DOHH2 (cell line): ENCODE results near the gene MEIS2.

ENCODE experiments used
- H3F3A ChIP-seq: fragments of 200-600 bp; sonication (generic), shearing (Covaris generic); 2 replicates; pipeline ENCODE4 v1.6.0; 2016; ENCODE audit warnings: antibody characterized with exemption, mild to moderate bottlenecking; ENCODE audit not compliant: control insufficient read depth, insufficient read depth
- H3K27ac ChIP-seq: fragments of 200-600 bp; sonication (generic); 2 replicates; pipeline ENCODE4 v1.5.1; 2014; ENCODE audit warnings: low read depth, mild to moderate bottlenecking, low read length, moderate library complexity
- H3K27me3 ChIP-seq: fragments of 200-600 bp; sonication (generic); 2 replicates; pipeline ENCODE4 v1.6.1; 2014; ENCODE audit warnings: mild to moderate bottlenecking, low read length, mixed read lengths; ENCODE audit not compliant: control insufficient read depth
- H3K36me3 ChIP-seq: fragments of 200-600 bp; sonication (generic); 2 replicates; pipeline ENCODE4 v1.6.1; 2014; ENCODE audit warnings: mild to moderate bottlenecking, low read length, moderate library complexity, mixed read lengths; ENCODE audit not compliant: control insufficient read depth
- H3K4me1 ChIP-seq: fragments of 200-600 bp; sonication (generic); 2 replicates; pipeline ENCODE4 v1.6.1; 2014; ENCODE audit warnings: mild to moderate bottlenecking, low read length, mixed read lengths; ENCODE audit not compliant: control insufficient read depth
- H3K4me2 ChIP-seq: fragments of 200-600 bp; sonication (generic); 2 replicates; pipeline ENCODE4 v1.6.0; 2014; ENCODE audit warnings: mild to moderate bottlenecking, low read length, moderate library complexity
- H3K4me3 ChIP-seq: fragments of 200-600 bp; sonication (generic); 2 replicates; pipeline ENCODE4 v1.5.1; 2014; ENCODE audit warnings: mild to moderate bottlenecking, low read length, mixed read lengths
- H3K79me2 ChIP-seq: fragments of 200-600 bp; sonication (generic); 2 replicates; pipeline ENCODE4 v1.6.1; 2014; ENCODE audit warnings: mild to moderate bottlenecking, low read length, mixed read lengths; ENCODE audit not compliant: control insufficient read depth
- H3K9me2 ChIP-seq: fragments of 200-600 bp; sonication (generic); replicated peaks from 2 replicates; pipeline ENCODE4 v1.6.1; 2014; ENCODE audit warnings: mild to moderate bottlenecking, low read length, mixed read lengths; ENCODE audit not compliant: control insufficient read depth
- H3K9me3 ChIP-seq: fragments of 200-600 bp; sonication (generic); 2 replicates; pipeline ENCODE4 v1.6.1; 2014; ENCODE audit warnings: antibody characterized with exemption, low read length, mixed read lengths; ENCODE audit not compliant: control insufficient read depth, insufficient read depth
- H4K20me1 ChIP-seq: fragments of 200-600 bp; sonication (generic); 2 replicates; pipeline ENCODE4 v1.6.0; 2014; ENCODE audit warnings: low read depth, mild to moderate bottlenecking, antibody characterized with exemption, low read length, moderate library complexity; ENCODE audit not compliant: control insufficient read depth, insufficient read depth
- CTCF ChIP-seq: fragments of 200-600 bp; sonication (generic); IDR thresholded peaks from one replicate; pipeline ENCODE4 v1.5.1; 2014; ENCODE audit warnings: antibody characterized with exemption, mild to moderate bottlenecking, low read depth, low read length; ENCODE audit not compliant: poor library complexity, severe bottlenecking
- EZH2phosphoT487 ChIP-seq: fragments of 200-600 bp; sonication (generic); IDR thresholded peaks from 2 replicates; pipeline ENCODE4 v1.6.1; 2017; ENCODE audit warnings: borderline replicate concordance, mild to moderate bottlenecking, antibody characterized with exemption, low read length, moderate library complexity, mixed read lengths

Gene MEIS2

GRCh38 chr15:37124331-37124730, 24.0 kb upstream of the MEIS2 start:
- TF ChIP-seq CTCF (no peak), EZH2phosphoT487 (no peak)
- H3F3A ChIP-seq: no peaks in the 10 kb centered on the region
- H3K9me3 ChIP-seq: no peaks in the 10 kb centered on the region
- no peaks in the 10 kb centered on the region for H3K9me2 ChIP-seq
- no peaks in the 10 kb centered on the region for H3K36me3 ChIP-seq
- no peaks in the 10 kb centered on the region for H3K79me2 ChIP-seq
- no peak overlapping the region for H3K27ac ChIP-seq
- no peaks in the 10 kb centered on the region for H4K20me1 ChIP-seq
- no peaks in the 10 kb centered on the region for H3K4me1 ChIP-seq
- no peak overlapping the region for H3K4me3 ChIP-seq
- no peak overlapping the region for H3K4me2 ChIP-seq
- H3K27me3 ChIP-seq: 0 out of 2 replicates have a peak, but pooled peaks cover 10% of the 10 kb centered on the region

- H3K79me2 ChIP-seq: no peaks in the 10 kb centered on the region
- no peak overlapping the region for H3K4me2 ChIP-seq
- no peaks in the 10 kb centered on the region for H3K9me3 ChIP-seq
- H3K36me3 ChIP-seq: no peaks in the 10 kb centered on the region
- H4K20me1 ChIP-seq: no peaks in the 10 kb centered on the region
- H3F3A ChIP-seq: no peaks in the 10 kb centered on the region
- H3K27me3 ChIP-seq: 0 out of 2 replicates have a peak, but pooled peaks cover 4% of the 10 kb centered on the region
- H3K4me3 ChIP-seq: no peak overlapping the region
- H3K4me1 ChIP-seq: no peaks in the 10 kb centered on the region
- H3K9me2 ChIP-seq: no peaks in the 10 kb centered on the region
- no peak overlapping the region for H3K27ac ChIP-seq
- no peak for TF ChIP-seq EZH2phosphoT487
Observed at GRCh38 chr15:37122703-37123102, 22.4 kb upstream of the MEIS2 start.

- H3K4me2 ChIP-seq: no peak overlapping the region
- H3K27ac ChIP-seq: no peak overlapping the region
- no peaks in the 10 kb centered on the region for H3K9me2 ChIP-seq
- H3K4me1 ChIP-seq: no peaks in the 10 kb centered on the region
- H3K9me3 ChIP-seq: no peaks in the 10 kb centered on the region
- no peaks in the 10 kb centered on the region for H4K20me1 ChIP-seq
- H3K36me3 ChIP-seq: no peaks in the 10 kb centered on the region
- 0 out of 2 replicates have a peak, but pooled peaks cover 4% of the 10 kb centered on the region for H3K27me3 ChIP-seq
- TF ChIP-seq CTCF (no peak), EZH2phosphoT487 (no peak)
- H3K79me2 ChIP-seq: no peaks in the 10 kb centered on the region
- no peaks in the 10 kb centered on the region for H3F3A ChIP-seq
- no peak overlapping the region for H3K4me3 ChIP-seq
Observed at GRCh38 chr15:37121492-37121891, 21.1 kb upstream of the MEIS2 start.

GRCh38 chr15:37117030-37117429, 16.7 kb upstream of the MEIS2 start:
- Histone ChIP-seq H3K9me3 (no peaks in the 10 kb centered on the region), H3K4me2 (no peak overlapping the region), H3K27me3 (0 out of 2 replicates have a peak, but pooled peaks cover 4% of the 10 kb centered on the region), H3K9me2 (no peaks in the 10 kb centered on the region), H3K27ac (no peak overlapping the region), H4K20me1 (no peaks in the 10 kb centered on the region), H3K4me1 (no peaks in the 10 kb centered on the region), H3F3A (no peaks in the 10 kb centered on the region), H3K36me3 (no peaks in the 10 kb centered on the region), H3K4me3 (no peak overlapping the region), H3K79me2 (no peaks in the 10 kb centered on the region)
- TF ChIP-seq EZH2phosphoT487 (no peak), CTCF (no peak)
